Body of pancreas (tissue), 4 donors: Measurements from ENCODE around the gene PIKFYVE. TPM values are rescaled to one million over a fixed set of nuclear protein-coding genes. Genes with fewer than 3 reads are reported as not detected.
"Not testable (repeated sequence)": the region's sequence is repeated elsewhere in the genome, so short reads cannot be mapped to it uniquely, and the experiment has no call there.

Experiments used
- ATAC-seq: fragments of 150-250 bp; one replicate; pipeline ENCODE4 v1.9.1; 2016
- DNase-seq, 4 donors: peaks; one replicate each; pipeline ENCODE4 v3.0.0-alpha.2; 2019
- H3K27ac ChIP-seq, 4 donors: fragments of 200-600 bp; sonication (generic); 1 replicate in 3 of 4; 2 replicates in 1 of 4; pipeline versions ENCODE4 v1.5.1 to v1.6.1; 2016 to 2019; ENCODE audit warnings: mild to moderate bottlenecking in 1 of 4, mixed read lengths in 1 of 4, moderate library complexity in 1 of 4
- H3K27me3 ChIP-seq, 2 donors: fragments of 200-600 bp; sonication (generic); one replicate each; pipeline ENCODE4 v1.6.0; 2016; ENCODE audit warnings: mild to moderate bottlenecking in 1 of 2
- H3K36me3 ChIP-seq, 2 donors: fragments of 200-600 bp; sonication (generic); replicated peaks in 1 of 2; 2 replicates each; pipeline ENCODE4 v1.5.1; 2016; ENCODE audit warnings: low read depth in 2 of 2; ENCODE audit not compliant: insufficient read depth in 1 of 2
- H3K4me1 ChIP-seq: fragments of 200-600 bp; sonication (generic); one replicate; pipeline ENCODE4 v1.6.0; 2016
- H3K4me3 ChIP-seq, 2 donors: fragments of 200-600 bp; sonication (generic); 1 replicate in 1 of 2; 2 replicates in 1 of 2; pipeline ENCODE4 v1.5.1; 2016 to 2019
- H3K9me3 ChIP-seq, 3 donors: fragments of 200-600 bp; sonication (generic); 1 replicate in 2 of 3; 2 replicates in 1 of 3; pipeline ENCODE4 v1.5.1; 2016
- CTCF ChIP-seq, 7 experiments: fragments of 450-650 bp in 4 of 7; fragments of 200-600 bp in 3 of 7; sonication (generic) in 3 of 7; IDR thresholded peaks; one replicate each; pipeline ENCODE4 v1.5.1; 2016 to 2019; ENCODE audit warnings: antibody characterized with exemption in 7 of 7
- POLR2A ChIP-seq, 3 donors: fragments of 450-650 bp; IDR thresholded peaks; one replicate each; pipeline ENCODE4 v1.6.1; 2016; ENCODE audit warnings: antibody characterized with exemption in 3 of 3, mild to moderate bottlenecking in 2 of 3
- WGBS, 2 donors: methylation state at CpG; one replicate each; pipeline ENCODE4 v1.1.5; 2017; 5-methylcytosine and 5-hydroxymethylcytosine counted together
- intact Hi-C: fragments of 100-400 bp; cut with DNase I; formaldehyde crosslinking; loops from one replicate; pipeline ENCODE4 v1.15.1; 2023
- total RNA-seq, 2 donors: library from RNA; depleted of rRNA; stranded (reverse); fragments of >200 nt; gene quantifications; one replicate each; pipeline ENCODE4 v1.1.0, GENCODE V29; 2016

The PIKFYVE gene
- total RNA-seq, 2 donors from 2014 or later: 23.9 to 27.7 TPM

GRCh38 chr2:208256192-208256782, 9.8 kb upstream of the PIKFYVE start:
- Histone ChIP-seq H3K4me1 (peaks cover 40% of the 10 kb centered on the region), H3K36me3 (no peaks in the 10 kb centered on the region), H3K4me3 (no peak overlapping the region), H3K27ac (peak overlapping the region in 3 of 4 donors; percentile 40 to 58 (median 55)), H3K27me3 (no peaks in the 10 kb centered on the region), H3K9me3 (no peaks in the 10 kb centered on the region)
- intact Hi-C loops: no loop called here
- peak in 2 of 4 donors; percentile 15 to 20 for DNase-seq
- TF ChIP-seq CTCF (IDR thresholded peaks at IDR 0.05) (peak in 4 of 7 experiments; percentile 15 to 32 (median 28)), POLR2A (IDR thresholded peaks at IDR 0.05) (no peak)
- WGBS, 2 donors: 43 to 48% methylated on average over 10 of the region's 10 CpGs
- no peak for ATAC-seq

- 28 to 37% methylated on average over 12 of the region's 12 CpGs for WGBS, 2 donors
- H3K36me3 ChIP-seq, intact Hi-C loops, ATAC-seq, DNase-seq, H3K4me3 ChIP-seq, H3K27me3 ChIP-seq, H3K9me3 ChIP-seq: not testable (repeated sequence)
- Histone ChIP-seq H3K27ac (peak overlapping the region; percentile 34 to 58 (median 48)), H3K4me1 (peaks cover 39% of the 10 kb centered on the region)
Measured at GRCh38 chr2:208256849-208257813, 8.9 kb upstream of the PIKFYVE start.

GRCh38 chr2:208265371-208265800, 669 bp upstream of the PIKFYVE start:
- DNase-seq: peak in 3 of 4 donors; percentile 17 to 25 (median 22)
- intact Hi-C loops: no loop called here

GRCh38 chr2:208266553-208266893, 468 bp downstream of the PIKFYVE start:
- no peaks in the 10 kb centered on the region for H3K9me3 ChIP-seq
- peak overlapping the region; percentile 81 to 92 (median 90) for H3K27ac ChIP-seq
- H3K4me3 ChIP-seq: peak overlapping the region; percentile 87 to 92
- no peak for DNase-seq
- TF ChIP-seq CTCF (IDR thresholded peaks at IDR 0.05): no peak
- no peak for TF ChIP-seq POLR2A (IDR thresholded peaks at IDR 0.05)
- 0 to 1% methylated on average over 11 of the region's 11 CpGs for WGBS, 2 donors
- peaks cover 0 to 2% of the 10 kb centered on the region in 2 donors for H3K36me3 ChIP-seq
- intact Hi-C loops: no loop called here
- H3K4me1 ChIP-seq: peaks cover 25% of the 10 kb centered on the region
- no peaks in the 10 kb centered on the region for H3K27me3 ChIP-seq
- no peak for ATAC-seq

More at GRCh38 chr2:208265371-208265800, 669 bp upstream of the PIKFYVE start:
- Histone ChIP-seq H3K36me3 (no peaks in the 10 kb centered on the region), H3K27ac (peak overlapping the region; percentile 81 to 92 (median 90)), H3K27me3 (no peaks in the 10 kb centered on the region), H3K9me3 (no peaks in the 10 kb centered on the region), H3K4me3 (peak overlapping the region; percentile 87 to 92), H3K4me1 (peaks cover 25% of the 10 kb centered on the region)
- ATAC-seq: peak; percentile 29
- 6 to 8% methylated on average over 9 of the region's 9 CpGs for WGBS, 2 donors
- no peak for TF ChIP-seq POLR2A (IDR thresholded peaks at IDR 0.05)
- no peak for TF ChIP-seq CTCF (IDR thresholded peaks at IDR 0.05)

GRCh38 chr2:208266936-208267335, 881 bp downstream of the PIKFYVE start:
- intact Hi-C loops: no loop called here
- 4 to 6% methylated on average over 3 of the region's 3 CpGs for WGBS, 2 donors
- Histone ChIP-seq H3K4me1 (peaks cover 25% of the 10 kb centered on the region), H3K36me3 (peaks cover 0 to 4% of the 10 kb centered on the region in 2 donors), H3K27me3 (no peaks in the 10 kb centered on the region), H3K27ac (peak overlapping the region in 2 of 4 donors; percentile 88 to 92), H3K9me3 (no peaks in the 10 kb centered on the region), H3K4me3 (peak overlapping the region in 1 of 2 donors; percentile 87)
- no peak for DNase-seq
- no peak for ATAC-seq
- TF ChIP-seq POLR2A (IDR thresholded peaks at IDR 0.05) (no peak), CTCF (IDR thresholded peaks at IDR 0.05) (no peak)

GRCh38 chr2:208267526-208267925, 1.5 kb downstream of the PIKFYVE start:
- H3K9me3 ChIP-seq, H3K36me3 ChIP-seq, DNase-seq, H3K4me3 ChIP-seq, H3K27me3 ChIP-seq, intact Hi-C loops, ATAC-seq, H3K27ac ChIP-seq: not testable (repeated sequence)
- H3K4me1 ChIP-seq: peaks cover 25% of the 10 kb centered on the region
- 84 to 85% methylated on average over 22 of the region's 22 CpGs for WGBS, 2 donors
